ENCODE results near the gene SDK1.

Gene SDK1

GRCh38 chr7:3264693-3265339 lies 36.2 kb upstream of the SDK1 start:
- Histone ChIP-seq H3K79me2 (no peaks in the 10 kb centered on the region), H3K9me3 (ENCODE audit: control insufficient read depth, low read length) (no peaks in the 10 kb centered on the region), H3K27me3 (ENCODE audit: control insufficient read depth, insufficient read depth, low read length) (no peaks in the 10 kb centered on the region), H3K4me3 (ENCODE audit: low read depth, low read length) (no peak overlapping the region), H3K4me1 (no peaks in the 10 kb centered on the region), H3K36me3 (ENCODE audit: control insufficient read depth, insufficient read depth, low read length) (no peaks in the 10 kb centered on the region), H3K9ac (no peak overlapping the region), H3K4me2 (ENCODE audit: low read length) (no peak overlapping the region), H2AFZ (no peak overlapping the region), H3K27ac (no peak overlapping the region)
- TF ChIP-seq, protein P1, sequence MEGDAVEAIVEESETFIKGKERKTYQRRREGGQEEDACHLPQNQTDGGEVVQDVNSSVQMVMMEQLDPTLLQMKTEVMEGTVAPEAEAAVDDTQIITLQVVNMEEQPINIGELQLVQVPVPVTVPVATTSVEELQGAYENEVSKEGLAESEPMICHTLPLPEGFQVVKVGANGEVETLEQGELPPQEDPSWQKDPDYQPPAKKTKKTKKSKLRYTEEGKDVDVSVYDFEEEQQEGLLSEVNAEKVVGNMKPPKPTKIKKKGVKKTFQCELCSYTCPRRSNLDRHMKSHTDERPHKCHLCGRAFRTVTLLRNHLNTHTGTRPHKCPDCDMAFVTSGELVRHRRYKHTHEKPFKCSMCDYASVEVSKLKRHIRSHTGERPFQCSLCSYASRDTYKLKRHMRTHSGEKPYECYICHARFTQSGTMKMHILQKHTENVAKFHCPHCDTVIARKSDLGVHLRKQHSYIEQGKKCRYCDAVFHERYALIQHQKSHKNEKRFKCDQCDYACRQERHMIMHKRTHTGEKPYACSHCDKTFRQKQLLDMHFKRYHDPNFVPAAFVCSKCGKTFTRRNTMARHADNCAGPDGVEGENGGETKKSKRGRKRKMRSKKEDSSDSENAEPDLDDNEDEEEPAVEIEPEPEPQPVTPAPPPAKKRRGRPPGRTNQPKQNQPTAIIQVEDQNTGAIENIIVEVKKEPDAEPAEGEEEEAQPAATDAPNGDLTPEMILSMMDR (IDR thresholded peaks at IDR 0.05): no peak

DNA sequence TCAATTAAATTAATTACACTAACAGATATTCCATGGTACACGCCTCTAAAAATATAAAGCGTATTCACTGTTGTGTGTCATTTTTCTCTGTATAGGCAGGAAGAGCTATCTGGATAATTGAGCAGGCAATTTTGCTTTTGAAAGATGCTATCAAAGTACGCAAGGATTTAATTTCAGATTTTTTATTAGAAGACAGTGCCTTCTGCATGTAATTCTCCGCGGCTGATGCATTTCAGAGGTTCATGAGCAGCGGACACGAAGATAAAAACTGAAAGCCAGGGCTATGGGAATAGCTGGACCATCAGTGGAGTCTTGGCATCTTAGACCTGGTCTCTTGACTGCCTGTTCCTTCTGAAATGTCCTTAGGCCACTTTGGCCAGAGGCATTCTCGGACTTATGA lies 35.7 kb upstream of the SDK1 start:
- H3K27me3 ChIP-seq (ENCODE audit: control insufficient read depth, insufficient read depth, low read length): no peaks in the 10 kb centered on the region
- no peak overlapping the region for H3K4me3 ChIP-seq (ENCODE audit: low read depth, low read length)
- H3K79me2 ChIP-seq: no peaks in the 10 kb centered on the region
- H3K9ac ChIP-seq: no peak overlapping the region
- H3K36me3 ChIP-seq (ENCODE audit: control insufficient read depth, insufficient read depth, low read length): no peaks in the 10 kb centered on the region
- H3K4me2 ChIP-seq (ENCODE audit: low read length): no peak overlapping the region
- no peaks in the 10 kb centered on the region for H3K4me1 ChIP-seq
- H3K27ac ChIP-seq: no peak overlapping the region
- H3K9me3 ChIP-seq (ENCODE audit: control insufficient read depth, low read length): no peaks in the 10 kb centered on the region
- TF ChIP-seq, protein P1 (IDR thresholded peaks at IDR 0.05): no peak
- H2AFZ ChIP-seq: no peak overlapping the region

GRCh38 chr7:3266240-3266639 lies 34.8 kb upstream of the SDK1 start:
- H3K79me2 ChIP-seq: no peaks in the 10 kb centered on the region
- H3K4me2 ChIP-seq (ENCODE audit: low read length): no peak overlapping the region
- no peaks in the 10 kb centered on the region for H3K27me3 ChIP-seq (ENCODE audit: control insufficient read depth, insufficient read depth, low read length)
- no peaks in the 10 kb centered on the region for H3K36me3 ChIP-seq (ENCODE audit: control insufficient read depth, insufficient read depth, low read length)
- no peak overlapping the region for H3K4me3 ChIP-seq (ENCODE audit: low read depth, low read length)
- no peak overlapping the region for H2AFZ ChIP-seq
- no peak overlapping the region for H3K27ac ChIP-seq
- no peak overlapping the region for H3K9ac ChIP-seq
- no peaks in the 10 kb centered on the region for H3K4me1 ChIP-seq
- TF ChIP-seq, protein P1 (IDR thresholded peaks at IDR 0.05): no peak
- no peaks in the 10 kb centered on the region for H3K9me3 ChIP-seq (ENCODE audit: control insufficient read depth, low read length)

DNA sequence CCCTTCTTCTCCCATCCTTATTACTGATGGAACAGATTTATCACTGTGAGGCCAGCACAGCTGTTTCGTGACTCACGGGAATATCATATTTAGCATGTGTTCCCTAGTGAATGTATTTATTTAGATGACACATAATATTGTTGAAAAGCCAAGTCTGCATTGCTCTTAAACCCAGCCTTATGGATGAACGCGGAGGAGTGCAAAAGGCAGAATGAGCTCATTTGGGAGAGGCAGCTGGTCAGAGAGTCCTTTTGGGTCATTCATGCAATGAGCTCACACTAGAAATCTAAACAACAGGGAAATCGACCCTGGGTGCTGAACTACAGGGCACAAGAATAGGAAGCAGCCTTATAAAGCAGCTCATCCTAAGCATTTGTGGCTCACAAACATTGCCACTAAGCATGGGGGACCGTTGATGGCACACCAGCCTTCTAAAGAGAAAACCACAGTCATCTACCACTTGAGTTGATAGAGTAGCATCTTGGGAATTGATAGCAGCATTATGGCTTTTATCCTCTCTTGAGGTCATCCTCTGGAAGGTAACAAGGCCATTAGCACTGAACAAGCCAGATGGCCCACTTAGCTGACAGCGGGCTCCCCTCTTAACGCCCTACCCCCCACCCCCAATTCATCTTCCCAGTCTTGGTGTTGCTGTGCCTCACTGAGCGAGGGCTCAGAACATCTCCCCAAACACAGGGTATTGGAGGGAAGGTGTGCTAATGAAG lies 32.9 kb upstream of the SDK1 start:
- TF ChIP-seq, protein P1 (IDR thresholded peaks at IDR 0.05): no peak
- no peak overlapping the region for H3K27ac ChIP-seq

More for the DNA sequence above, 32.9 kb upstream of the SDK1 start:
- no peaks in the 10 kb centered on the region for H3K79me2 ChIP-seq
- no peaks in the 10 kb centered on the region for H3K4me1 ChIP-seq
- H3K36me3 ChIP-seq (ENCODE audit: control insufficient read depth, insufficient read depth, low read length): no peaks in the 10 kb centered on the region
- no peaks in the 10 kb centered on the region for H3K27me3 ChIP-seq (ENCODE audit: control insufficient read depth, insufficient read depth, low read length)
- no peak overlapping the region for H3K4me2 ChIP-seq (ENCODE audit: low read length)
- H2AFZ ChIP-seq: no peak overlapping the region
- H3K9ac ChIP-seq: no peak overlapping the region
- no peaks in the 10 kb centered on the region for H3K9me3 ChIP-seq (ENCODE audit: control insufficient read depth, low read length)
- H3K4me3 ChIP-seq (ENCODE audit: low read depth, low read length): no peak overlapping the region

Data from parathyroid adenoma (tissue), 2 donors.